Hematopoietic multipotent progenitor cell treated with erythropoietin and hydrocortisone succinate and interleukin-3 and kit ligand, for 4 days (in vitro differentiated cells): ENCODE data around the gene APOL5.
A peak's percentile ranks its signal among the peaks of the same experiment; 100 is the strongest.
"Not testable (repeated sequence)": the region's sequence is repeated elsewhere in the genome, so short reads cannot be mapped to it uniquely, and the experiment has no call there.

Source experiments
- DNase-seq: peaks from one replicate; pipeline ENCODE4 v3.0.0-alpha.2; 2015

The APOL5 gene

GRCh38 chr22:35717572-35717971 is at the start of gene APOL5:
TSS of gene APOL5 (plus strand) at chr22:35717872. CDS start at chr22:35717872, 0 bp downstream.
- no peak for DNase-seq

GRCh38 chr22:35674335-35674734 is 43.3 kb upstream of the APOL5 start:
- no peak for DNase-seq

- peak; percentile 10 for DNase-seq
These were observed 41.6 kb upstream of the APOL5 start for GRCh38 chr22:35676065-35676464.

- DNase-seq = no peak
These were observed 40.0 kb upstream of the APOL5 start for GRCh38 chr22:35677460-35678187.

GRCh38 chr22:35678836-35679235 is 38.8 kb upstream of the APOL5 start:
- no peak for DNase-seq

GRCh38 chr22:35679492-35679891 is 38.2 kb upstream of the APOL5 start:
- DNase-seq = not testable (repeated sequence)

GRCh38 chr22:35681454-35682052 is 36.1 kb upstream of the APOL5 start:
- no peak for DNase-seq

- no peak for DNase-seq
These were observed 34.1 kb upstream of the APOL5 start for GRCh38 chr22:35683560-35683959.

- no peak for DNase-seq
These were observed 33.4 kb upstream of the APOL5 start for GRCh38 chr22:35684270-35684700.

- no peak for DNase-seq
These were observed 32.9 kb upstream of the APOL5 start for GRCh38 chr22:35684732-35685131.

- no peak for DNase-seq
These were observed 31.9 kb upstream of the APOL5 start for GRCh38 chr22:35685731-35686130.

- DNase-seq = no peak
These were observed 31.4 kb upstream of the APOL5 start for GRCh38 chr22:35686298-35686697.

GRCh38 chr22:35687461-35687860 is 30.2 kb upstream of the APOL5 start:
- DNase-seq = no peak

GRCh38 chr22:35688913-35689675 is 28.6 kb upstream of the APOL5 start:
- DNase-seq = no peak

GRCh38 chr22:35690001-35690400 is 27.7 kb upstream of the APOL5 start:
- DNase-seq = no peak

- no peak for DNase-seq
These were observed 22.5 kb upstream of the APOL5 start for GRCh38 chr22:35695202-35695601.

- DNase-seq = no peak
These were observed 20.5 kb upstream of the APOL5 start for GRCh38 chr22:35697142-35697541.

- not testable (repeated sequence) for DNase-seq
These were observed 17.8 kb upstream of the APOL5 start for GRCh38 chr22:35699852-35700251.

- no peak for DNase-seq
These were observed 13.6 kb upstream of the APOL5 start for GRCh38 chr22:35703861-35704584.

GRCh38 chr22:35705141-35705540 is 12.5 kb upstream of the APOL5 start:
- DNase-seq = no peak

GRCh38 chr22:35708453-35708852 is 9.2 kb upstream of the APOL5 start:
- no peak for DNase-seq

- no peak for DNase-seq
These were observed 8.8 kb upstream of the APOL5 start for GRCh38 chr22:35708917-35709316.

- no peak for DNase-seq
These were observed 6.3 kb upstream of the APOL5 start for GRCh38 chr22:35711336-35711735.
